Measurements from ENCODE around the gene GLP2R.

- TF ChIP-seq KLF10 (tag by site-specific recombination; IDR thresholded peaks at IDR 0.05) (no peak), ZNF121 (tag by site-specific recombination; IDR thresholded peaks at IDR 0.05) (no peak), ZNF140 (tag by site-specific recombination; IDR thresholded peaks at IDR 0.05) (no peak), HOXD13 (CRISPR knock-in tag; IDR thresholded peaks at IDR 0.05; ENCODE audit: borderline replicate concordance) (no peak), CTCF (tag by site-specific recombination; IDR thresholded peaks at IDR 0.05) (no peak), ZNF558 (tag by site-specific recombination; IDR thresholded peaks at IDR 0.05) (no peak), ZNF16 (tag by site-specific recombination; IDR thresholded peaks at IDR 0.05; ENCODE audit: low read depth) (no peak), SCRT2 (tag by site-specific recombination; IDR thresholded peaks at IDR 0.05) (no peak)
These were observed 17.7 kb downstream of the GLP2R start for GRCh38 chr17:9843152-9844010.
